A673 (cell line): ENCODE measurements around the gene MMD. TPM values are rescaled to one million over a fixed set of nuclear protein-coding genes. Genes with fewer than 3 reads are reported as not detected.

Experiments used
- BruUV-seq: library from RNA; stranded (reverse); fragments of 400-500 nt; replicated peaks from 2 replicates; lab custom pipeline; 2021; lab: Mats Ljungman, UMichigan
- CTCF ChIA-PET: fragments of 300-600 bp; sonication (Branson Sonifier 250); formaldehyde crosslinking; loops from one replicate; lab custom pipeline; 2022; ENCODE audit warnings: antibody characterized with exemption; lab: Charles Lee
- POLR2A ChIA-PET: fragments of 300-600 bp; sonication (Branson Sonifier 250); formaldehyde crosslinking; loops from one replicate; lab custom pipeline; 2022; ENCODE audit warnings: antibody characterized with exemption; ENCODE audit not compliant: low non-redundant PET; lab: Charles Lee
- DNase-seq: peaks from one replicate; pipeline ENCODE4 v3.0.0-alpha.2; 2015; ENCODE audit warnings: low spot score
- H3K27ac ChIP-seq: fragments of 200-600 bp; sonication (generic); 2 replicates; pipeline ENCODE4 v1.5.1; 2016; ENCODE audit warnings: mixed run types, low read depth, mild to moderate bottlenecking, mixed read lengths, antibody characterized with exemption, low read length; ENCODE audit not compliant: poor library complexity, severe bottlenecking
- H3K27me3 ChIP-seq: fragments of 200-600 bp; sonication (generic); replicated peaks from 2 replicates; pipeline ENCODE4 v1.6.1; 2017; ENCODE audit warnings: mixed run types, low read depth, mild to moderate bottlenecking, mixed read lengths, antibody characterized with exemption, low read length; ENCODE audit not compliant: insufficient read depth, poor library complexity
- H3K36me3 ChIP-seq: fragments of 200-600 bp; sonication (generic); 2 replicates; pipeline ENCODE4 v1.6.1; 2016; ENCODE audit warnings: mixed run types, mild to moderate bottlenecking, mixed read lengths, antibody characterized with exemption, low read length; ENCODE audit not compliant: insufficient read depth, poor library complexity, severe bottlenecking
- H3K4me1 ChIP-seq: fragments of 200-600 bp; sonication (generic); 2 replicates; pipeline ENCODE4 v1.6.1; 2017; ENCODE audit warnings: mixed run types, mild to moderate bottlenecking, mixed read lengths, antibody characterized with exemption, low read length; ENCODE audit not compliant: insufficient read depth, poor library complexity, severe bottlenecking
- H3K4me3 ChIP-seq: fragments of 200-600 bp; sonication (generic); 2 replicates; pipeline ENCODE4 v1.5.1; 2016; ENCODE audit warnings: low read depth, mixed run types, mild to moderate bottlenecking, mixed read lengths, low read length; ENCODE audit not compliant: poor library complexity, severe bottlenecking
- H3K9me3 ChIP-seq: fragments of 200-600 bp; sonication (generic); 2 replicates; pipeline ENCODE4 v1.6.1; 2016; ENCODE audit warnings: mixed run types, low read depth, mild to moderate bottlenecking, mixed read lengths, antibody characterized with exemption, low read length; ENCODE audit not compliant: poor library complexity, severe bottlenecking
- EZH2 ChIP-seq: fragments of 200-600 bp; sonication (generic); IDR thresholded peaks from 2 replicates; pipeline ENCODE4 v1.6.1; 2017; ENCODE audit warnings: borderline replicate concordance, low read depth, mild to moderate bottlenecking, mixed read lengths, antibody characterized with exemption, low read length; ENCODE audit not compliant: poor library complexity, severe bottlenecking
- intact Hi-C: fragments of 100-400 bp; cut with micrococcal nuclease; formaldehyde crosslinking; loops from one replicate; pipeline ENCODE4 v1.10.0; 2022; ENCODE audit not compliant: unreplicated experiment
- total RNA-seq: library from RNA; stranded (reverse); gene quantifications from 2 replicates; pipeline ENCODE4 v1.2.3, GENCODE V29; 2021
- TF ChIP-seq, protein P1 (sequence below): fragments of 300-800, 200-600 bp; sonication (generic); conservative IDR thresholded peaks from 2 replicates; pipeline ENCODE4 v1.5.1; 2017; ENCODE audit warnings: low read depth, mild to moderate bottlenecking, antibody characterized with exemption, low read length, moderate library complexity, mixed read lengths

The MMD gene
- total RNA-seq, 1 experiment from 2014 or later: 24.9 TPM

DNA sequence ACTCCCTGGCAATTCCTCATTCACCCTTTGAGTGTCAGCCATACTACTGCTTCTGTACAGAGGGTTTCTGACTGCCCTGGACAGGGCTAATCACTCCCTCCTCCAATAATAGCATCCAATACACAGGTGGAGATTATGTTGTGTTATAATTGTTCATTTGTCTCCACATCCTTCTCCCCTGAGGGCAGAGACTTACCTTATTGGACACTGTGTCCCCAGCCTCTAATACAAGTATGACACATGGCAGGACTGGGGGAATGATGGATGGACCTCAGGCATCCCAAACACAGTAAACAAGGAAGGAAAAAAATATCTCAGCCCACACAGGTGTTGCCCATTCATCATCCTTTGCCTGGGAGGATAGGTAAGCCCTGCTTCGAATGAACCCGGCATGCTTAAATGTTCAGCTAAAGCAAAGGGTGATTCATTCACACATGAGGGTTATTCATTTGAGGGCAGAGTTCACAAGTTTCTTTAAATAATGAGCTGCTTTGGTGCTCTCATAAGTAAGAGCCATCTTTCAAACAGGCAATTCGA lies 34.8 kb downstream of the MMD start:
- H3K4me3 ChIP-seq: no peak overlapping the region
- no peaks in the 10 kb centered on the region for H3K9me3 ChIP-seq
- no peaks in the 10 kb centered on the region for H3K27me3 ChIP-seq
- TF ChIP-seq, protein P1, sequence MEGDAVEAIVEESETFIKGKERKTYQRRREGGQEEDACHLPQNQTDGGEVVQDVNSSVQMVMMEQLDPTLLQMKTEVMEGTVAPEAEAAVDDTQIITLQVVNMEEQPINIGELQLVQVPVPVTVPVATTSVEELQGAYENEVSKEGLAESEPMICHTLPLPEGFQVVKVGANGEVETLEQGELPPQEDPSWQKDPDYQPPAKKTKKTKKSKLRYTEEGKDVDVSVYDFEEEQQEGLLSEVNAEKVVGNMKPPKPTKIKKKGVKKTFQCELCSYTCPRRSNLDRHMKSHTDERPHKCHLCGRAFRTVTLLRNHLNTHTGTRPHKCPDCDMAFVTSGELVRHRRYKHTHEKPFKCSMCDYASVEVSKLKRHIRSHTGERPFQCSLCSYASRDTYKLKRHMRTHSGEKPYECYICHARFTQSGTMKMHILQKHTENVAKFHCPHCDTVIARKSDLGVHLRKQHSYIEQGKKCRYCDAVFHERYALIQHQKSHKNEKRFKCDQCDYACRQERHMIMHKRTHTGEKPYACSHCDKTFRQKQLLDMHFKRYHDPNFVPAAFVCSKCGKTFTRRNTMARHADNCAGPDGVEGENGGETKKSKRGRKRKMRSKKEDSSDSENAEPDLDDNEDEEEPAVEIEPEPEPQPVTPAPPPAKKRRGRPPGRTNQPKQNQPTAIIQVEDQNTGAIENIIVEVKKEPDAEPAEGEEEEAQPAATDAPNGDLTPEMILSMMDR: no peak
- no peak for TF ChIP-seq EZH2
- ChIA-PET CTCF (no interaction called here), POLR2A (interaction anchor here (0.6 kb wide), 1 partner anchor 18 kb away, joined by 3 read pairs; no protein-coding TSS in a partner anchor)
- no peaks in the 10 kb centered on the region for H3K4me1 ChIP-seq
- no TSS peak for BruUV-seq
- no peaks in the 10 kb centered on the region for H3K36me3 ChIP-seq
- no peak for DNase-seq
- intact Hi-C loops: no loop called here
- no peak overlapping the region for H3K27ac ChIP-seq

DNA sequence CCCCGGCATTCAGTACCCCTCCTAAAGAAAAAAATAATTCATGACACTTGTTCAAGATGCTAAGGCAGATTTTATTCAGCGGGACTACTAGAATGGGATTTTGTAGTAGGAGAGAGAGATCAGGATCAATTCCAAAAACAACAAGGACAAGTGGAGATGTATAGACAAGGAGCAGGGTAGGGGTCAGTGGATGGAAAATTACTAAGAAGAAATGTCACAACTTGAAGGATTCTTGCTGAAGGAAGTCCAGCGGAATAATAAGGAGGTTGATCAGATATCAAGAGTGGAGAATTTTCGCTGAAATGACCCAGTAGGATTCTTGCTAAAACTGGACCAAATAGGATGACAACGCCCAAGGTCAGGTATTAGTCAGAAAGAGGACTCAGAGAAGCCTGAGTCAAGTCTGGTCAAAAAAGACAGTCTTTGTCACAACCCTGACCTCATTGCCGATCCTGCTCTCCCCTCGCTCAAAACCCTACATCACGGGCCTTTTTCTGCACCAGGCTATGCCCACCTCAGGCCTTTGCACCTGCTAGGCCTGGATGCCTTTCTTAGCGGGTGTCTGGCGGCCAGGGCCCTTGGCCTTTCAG lies 36.9 kb downstream of the MMD start:
- no TSS peak for BruUV-seq
- ChIA-PET CTCF (no interaction called here), POLR2A (no interaction called here)
- DNase-seq: no peak
- no peaks in the 10 kb centered on the region for H3K27me3 ChIP-seq
- H3K4me3 ChIP-seq: no peak overlapping the region
- H3K27ac ChIP-seq: no peak overlapping the region
- TF ChIP-seq EZH2: no peak
- TF ChIP-seq, protein P1: no peak
- H3K9me3 ChIP-seq: no peaks in the 10 kb centered on the region
- intact Hi-C loops: no loop called here
- no peaks in the 10 kb centered on the region for H3K36me3 ChIP-seq
- H3K4me1 ChIP-seq: no peaks in the 10 kb centered on the region

DNA sequence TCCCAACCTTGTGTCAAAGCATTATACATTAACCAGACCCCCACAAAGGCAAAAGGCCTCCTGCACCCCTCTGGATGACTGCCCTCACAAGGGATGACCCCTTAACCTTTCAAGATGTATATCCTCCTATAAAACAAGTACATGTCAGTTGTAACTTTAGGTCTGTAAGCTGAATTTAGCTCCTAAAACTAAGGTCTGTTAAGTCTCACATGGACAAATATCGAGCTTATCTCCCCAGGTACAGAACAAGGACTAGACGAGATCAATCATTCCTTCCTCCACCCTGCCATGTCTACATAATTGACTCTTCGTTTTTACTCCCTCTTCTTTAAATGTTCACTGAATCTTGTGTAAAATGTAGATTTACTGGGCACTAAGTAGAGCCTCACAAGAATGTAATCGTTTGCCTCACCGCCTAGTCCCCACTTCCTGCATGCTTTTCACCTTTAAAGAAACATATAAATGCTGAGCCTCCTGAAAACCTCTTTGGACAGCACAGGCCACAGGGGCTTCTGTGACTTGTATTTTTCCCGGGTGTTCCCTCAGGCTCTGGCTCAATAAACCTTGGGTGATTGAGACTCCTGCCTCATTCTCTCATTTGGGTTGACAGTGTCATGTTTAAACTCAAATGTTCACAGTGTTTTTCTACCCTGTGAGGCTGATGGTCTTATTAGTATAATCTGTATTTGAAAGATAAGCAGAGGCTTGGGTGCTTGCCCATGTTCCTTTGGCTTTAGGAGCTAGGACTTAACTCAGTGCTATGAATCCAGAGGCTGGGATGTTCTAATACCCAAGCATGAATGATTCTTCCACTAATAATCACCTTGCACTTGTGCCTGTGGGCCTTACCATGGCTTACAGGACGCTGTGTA lies 37.6 kb downstream of the MMD start:
- Histone ChIP-seq H3K36me3 (no peaks in the 10 kb centered on the region), H3K27me3 (no peaks in the 10 kb centered on the region), H3K4me1 (no peaks in the 10 kb centered on the region), H3K4me3 (no peak overlapping the region), H3K27ac (no peak overlapping the region), H3K9me3 (no peaks in the 10 kb centered on the region)
- no peak for DNase-seq
- intact Hi-C loops: no loop called here
- ChIA-PET POLR2A (no interaction called here), CTCF (no interaction called here)
- TF ChIP-seq, protein P1: no peak
- no peak for TF ChIP-seq EZH2
- BruUV-seq: no TSS peak
